Panc1 (cell line): ENCODE measurements around the gene MRPL21. TPM values are rescaled to one million over a fixed set of nuclear protein-coding genes. Genes with fewer than 3 reads are reported as not detected.

ENCODE experiments used
- ATAC-seq: fragments of 200-7000 bp; cut with Tn5 transposase; 2 replicates; pipeline ENCODE4 v1.9.1; 2020; ENCODE audit warnings: mild to moderate bottlenecking, moderate library complexity
- BruUV-seq: library from RNA; stranded (reverse); fragments of 400-500 nt; replicated peaks from 2 replicates; lab custom pipeline; 2021; lab: Mats Ljungman, UMichigan
- CTCF ChIA-PET: fragments of 300-600 bp; sonication (Branson Sonifier 250); formaldehyde crosslinking; loops from one replicate; lab custom pipeline; 2022; ENCODE audit warnings: antibody characterized with exemption; lab: Charles Lee
- POLR2A ChIA-PET: fragments of 300-600 bp; sonication (Branson Sonifier 250); formaldehyde crosslinking; loops from one replicate; lab custom pipeline; 2022; ENCODE audit warnings: antibody characterized with exemption; lab: Charles Lee
- DNase-seq: peaks from one replicate; pipeline ENCODE4 v3.0.0-alpha.2; 2010; ENCODE audit warnings: low read depth, low spot score
- H3K27ac ChIP-seq: 2 replicates; pipeline ENCODE4 v1.5.1; 2011; ENCODE audit warnings: mild to moderate bottlenecking, low read length, inconsistent platforms
- H3K27me3 ChIP-seq: fragments of 200-500 bp; sonication (Bioruptor generic); 2 replicates; pipeline ENCODE4 v1.6.0; 2014; ENCODE audit warnings: low read length, inconsistent platforms; ENCODE audit not compliant: control insufficient read depth, insufficient read depth
- H3K36me3 ChIP-seq: fragments of 200-500 bp; sonication (Bioruptor generic); 2 replicates; pipeline ENCODE4 v1.5.1; 2014; ENCODE audit warnings: inconsistent platforms, mild to moderate bottlenecking, low read length, moderate library complexity; ENCODE audit not compliant: control insufficient read depth, insufficient read depth
- H3K4me1 ChIP-seq: 2 replicates; pipeline ENCODE4 v1.5.1; 2011; ENCODE audit warnings: inconsistent platforms, mild to moderate bottlenecking, low read length, moderate library complexity; ENCODE audit not compliant: control insufficient read depth, insufficient read depth
- H3K4me3 ChIP-seq, 2 experiments: 2 replicates each; pipeline ENCODE4 v1.5.1; 2011 to 2012; ENCODE audit warnings: low read depth in 2 of 2, low read length in 2 of 2, mild to moderate bottlenecking in 2 of 2, inconsistent platforms in 1 of 2, moderate library complexity in 1 of 2
- H3K9me3 ChIP-seq: fragments of 200-500 bp; sonication (Bioruptor generic); 2 replicates; pipeline ENCODE4 v1.5.1; 2014; ENCODE audit warnings: low read depth, mild to moderate bottlenecking, inconsistent platforms, low read length, moderate library complexity; ENCODE audit not compliant: control insufficient read depth, insufficient read depth
- CTCF ChIP-seq: fragments of 450-650 bp; IDR thresholded peaks from 2 replicates; pipeline ENCODE4 v1.5.1; 2017; ENCODE audit warnings: mild to moderate bottlenecking
- POLR2AphosphoS5 ChIP-seq: IDR thresholded peaks from 2 replicates; pipeline ENCODE4 v1.6.1; 2012; ENCODE audit warnings: mild to moderate bottlenecking, low read depth, low read length, moderate library complexity
- REST ChIP-seq, 2 experiments: IDR thresholded peaks; 2 replicates each; pipeline ENCODE4 v1.6.1; 2011 to 2012; ENCODE audit warnings: low read depth in 2 of 2, control low read depth in 1 of 2, low read length in 1 of 2, mild to moderate bottlenecking in 1 of 2, moderate library complexity in 1 of 2; ENCODE audit not compliant: insufficient read depth in 1 of 2
- SIN3A ChIP-seq: IDR thresholded peaks from 2 replicates; pipeline ENCODE4 v1.6.1; 2012; ENCODE audit warnings: low read depth, mild to moderate bottlenecking, low read length, moderate library complexity, borderline replicate concordance; ENCODE audit not compliant: insufficient read depth
- TCF7L2 ChIP-seq: IDR thresholded peaks from 2 replicates; pipeline ENCODE4 v1.6.1; 2011; ENCODE audit warnings: mild to moderate bottlenecking, low read depth, low read length, inconsistent platforms
- in situ Hi-C: cut with HindIII; loops from 2 replicates; pipeline ENCODE4 v1.10.0; 2016; ENCODE audit warnings: low sequenced_read_pairs, low pct_unique_long_range_greater_than_20kb
- intact Hi-C: fragments of 100-400 bp; cut with micrococcal nuclease; formaldehyde crosslinking; loops from one replicate; pipeline ENCODE4 v1.10.0; 2022; ENCODE audit not compliant: unreplicated experiment
- total RNA-seq: library from RNA; stranded (reverse); gene quantifications from one replicate; pipeline ENCODE4 v1.2.1, GENCODE V29; 2021; ENCODE audit not compliant: unreplicated experiment

The MRPL21 gene
- total RNA-seq, 1 experiment from 2014 or later = 94.9 TPM

- in situ Hi-C loops = no loop called here
Measured at GRCh38 chr11:68948496-68948895, 44.9 kb upstream of the MRPL21 start.

GRCh38 chr11:68947151-68947550, 43.5 kb upstream of the MRPL21 start:
- H3K36me3 ChIP-seq = no peaks in the 10 kb centered on the region
- DNase-seq (no peak), ATAC-seq (no peak)
- in situ Hi-C loops (no loop called here), intact Hi-C loops (no loop called here)
- ChIA-PET POLR2A (no interaction called here), CTCF (no interaction called here)
- BruUV-seq = no TSS peak
- no peaks in the 10 kb centered on the region for H3K27me3 ChIP-seq
- TF ChIP-seq POLR2AphosphoS5 (no peak), TCF7L2 (no peak), SIN3A (no peak), CTCF (no peak), REST (IDR thresholded peaks at IDR 0.05; ENCODE audit: insufficient read depth in 1 of 2, low read depth in 2 of 2, low read length in 1 of 2) (no peak)
- H3K4me3 ChIP-seq = no peak overlapping the region
- no peaks in the 10 kb centered on the region for H3K9me3 ChIP-seq
- no peaks in the 10 kb centered on the region for H3K4me1 ChIP-seq
- no peak overlapping the region for H3K27ac ChIP-seq

More at GRCh38 chr11:68948496-68948895, 44.9 kb upstream of the MRPL21 start:
- intact Hi-C loops = no loop called here
- Histone ChIP-seq H3K27ac (no peak overlapping the region), H3K4me1 (no peaks in the 10 kb centered on the region), H3K4me3 (no peak overlapping the region), H3K27me3 (no peaks in the 10 kb centered on the region), H3K36me3 (no peaks in the 10 kb centered on the region), H3K9me3 (no peaks in the 10 kb centered on the region)
- ATAC-seq = no peak
- no peak for DNase-seq
- POLR2A ChIA-PET = no interaction called here
- no TSS peak for BruUV-seq
- CTCF ChIA-PET = interaction anchor here (0.6 kb wide), 1 partner anchor 708 kb away, joined by 3 read pairs; no protein-coding TSS in a partner anchor
- TF ChIP-seq TCF7L2 = no peak
- TF ChIP-seq REST (IDR thresholded peaks at IDR 0.05; ENCODE audit: insufficient read depth in 1 of 2, low read depth in 2 of 2, low read length in 1 of 2) = no peak
- no peak for TF ChIP-seq SIN3A
